ENCODE data around the gene GRIA1. TPM values are rescaled to one million over a fixed set of nuclear protein-coding genes. Genes with fewer than 3 reads are reported as not detected.

The GRIA1 gene
- total and polyA plus RNA-seq, 2 of the 4 experiments (the other 2 are of a cell fraction), result 0.48 to 1.3 TPM

DNA sequence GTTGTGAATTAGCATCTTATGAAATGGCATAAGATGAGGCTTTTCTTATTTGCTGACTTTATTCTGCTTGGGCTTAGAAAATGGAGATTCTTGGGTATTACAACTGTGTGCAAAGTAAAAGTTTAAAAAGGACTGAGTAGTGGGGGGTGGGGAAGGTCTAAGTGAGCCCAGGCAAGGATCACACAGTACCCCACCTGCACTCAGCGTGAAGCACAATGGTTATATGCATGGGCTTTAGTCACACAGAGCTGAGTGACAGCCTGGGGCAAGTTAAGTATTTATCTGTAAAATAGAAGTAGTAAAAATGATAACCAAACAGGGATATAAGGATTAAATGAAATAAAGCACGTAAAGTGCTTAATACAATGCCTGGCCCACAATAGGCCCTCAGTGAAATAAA, 300.9 kb downstream of the GRIA1 start:
- Histone ChIP-seq H3K56ac (ENCODE audit: extremely low read depth, insufficient read depth, low read length) (no peak overlapping the region), H4K5ac (ENCODE audit: low read depth, low read length) (no peak overlapping the region), H3K27ac (ENCODE audit: insufficient read depth, low read length) (no peak overlapping the region), H3K79me1 (ENCODE audit: low read depth in 1 of 2, low read length in 2 of 2) (no peaks in the 10 kb centered on the region), H3K9me1 (ENCODE audit: insufficient read depth, low read length) (no peaks in the 10 kb centered on the region), H2AK9ac (replicated peaks; ENCODE audit: low read depth, low read length, poor library complexity) (no peak overlapping the region), H3K14ac (replicated peaks; ENCODE audit: low read depth, low read length) (no peak overlapping the region), H2BK20ac (ENCODE audit: low read depth, low read length) (no peak overlapping the region), H4K91ac (ENCODE audit: insufficient read depth, low read depth, low read length) (no peak overlapping the region), H3K36me3 (ENCODE audit: control insufficient read depth, insufficient read depth, low read length) (no peaks in the 10 kb centered on the region), H2AFZ (replicated peaks; ENCODE audit: low read length, poor library complexity) (no peak overlapping the region), H2BK15ac (ENCODE audit: low read depth, low read length) (no peak overlapping the region), H3K9me3 (ENCODE audit: control insufficient read depth, insufficient read depth, low read length) (no peaks in the 10 kb centered on the region), H3K9ac (ENCODE audit: low read depth, low read length) (no peak overlapping the region), H4K8ac (ENCODE audit: low read depth in 2 of 2, low read length in 2 of 2) (no peak overlapping the region), H3K4ac (ENCODE audit: low read depth, low read length) (no peak overlapping the region), H2AK5ac (ENCODE audit: low read depth, low read length) (no peak overlapping the region), H3K18ac (ENCODE audit: low read depth, low read length) (no peak overlapping the region), H2BK120ac (ENCODE audit: low read depth, low read length) (no peak overlapping the region), H3K23ac (ENCODE audit: low read depth, low read length) (no peak overlapping the region), H3K4me2 (ENCODE audit: low read depth, low read length) (no peak overlapping the region), H4K20me1 (ENCODE audit: insufficient read depth, low read length) (no peaks in the 10 kb centered on the region), H3K27me3 (ENCODE audit: control insufficient read depth, insufficient read depth, low read length) (no peaks in the 10 kb centered on the region), H2BK5ac (ENCODE audit: low read depth, low read length, poor library complexity, severe bottlenecking) (no peak overlapping the region), H3K4me3 (ENCODE audit: insufficient read depth, low read depth, low read length) (no peak overlapping the region), H3K4me1 (ENCODE audit: control insufficient read depth, insufficient read depth, low read length) (no peaks in the 10 kb centered on the region)
- TF ChIP-seq FOS (IDR thresholded peaks at IDR 0.05; ENCODE audit: low read depth, low read length) (no peak), MAZ (IDR thresholded peaks at IDR 0.05; ENCODE audit: borderline replicate concordance, low read depth, low read length) (no peak), MXI1 (IDR thresholded peaks at IDR 0.05; ENCODE audit: borderline replicate concordance, low read depth, low read length) (no peak), RFX5 (IDR thresholded peaks at IDR 0.05; ENCODE audit: low read depth, low read length) (no peak), ELK1 (IDR thresholded peaks at IDR 0.05; ENCODE audit: borderline replicate concordance, low read depth, low read length) (no peak), MAFK (IDR thresholded peaks at IDR 0.05; ENCODE audit: low read depth, low read length) (no peak), SMC3 (IDR thresholded peaks at IDR 0.05; ENCODE audit: low read depth, low read length) (no peak)
- dilution Hi-C loops (cut with HindIII; ENCODE audit: low sequenced_read_pairs, unreplicated experiment), result no loop called here
- in situ Hi-C loops (cut with MboI; ENCODE audit: low sequenced_read_pairs), result no loop called here
- CTCF ChIA-PET, result interaction anchor here (0.7 kb wide), 1 partner anchor 22 kb away, joined by 3 read pairs; no protein-coding TSS in a partner anchor
- WGBS, 2 experiments (ENCODE audit: extremely low coverage in 2 of 2, insufficient read length in 1 of 2), result no CpG with 5 or more reads among the region's 2 CpGs
- intact Hi-C loops (cut with micrococcal nuclease), result no loop called here
- DNase-seq, result no peak
- no TSS peak for BruUV-seq (replicated peaks)
- no peak for ATAC-seq (ENCODE audit: low read depth)
- POLR2A ChIA-PET (ENCODE audit: unreplicated experiment), result no interaction called here
